NCI-H2171 (cell line): ENCODE measurements around the gene SEC14L1.
"Not testable (repeated sequence)": the region's sequence is repeated elsewhere in the genome, so short reads cannot be mapped to it uniquely, and the experiment has no call there.

Source experiments
- DNase-seq: peaks from one replicate; lab custom pipeline; 2025; lab: John Stamatoyannopoulos, UW

SEC14L1 gene

GRCh38 chr17:77141846-77142449 lies 1.2 kb downstream of the SEC14L1 start:
- no peak for DNase-seq

DNA sequence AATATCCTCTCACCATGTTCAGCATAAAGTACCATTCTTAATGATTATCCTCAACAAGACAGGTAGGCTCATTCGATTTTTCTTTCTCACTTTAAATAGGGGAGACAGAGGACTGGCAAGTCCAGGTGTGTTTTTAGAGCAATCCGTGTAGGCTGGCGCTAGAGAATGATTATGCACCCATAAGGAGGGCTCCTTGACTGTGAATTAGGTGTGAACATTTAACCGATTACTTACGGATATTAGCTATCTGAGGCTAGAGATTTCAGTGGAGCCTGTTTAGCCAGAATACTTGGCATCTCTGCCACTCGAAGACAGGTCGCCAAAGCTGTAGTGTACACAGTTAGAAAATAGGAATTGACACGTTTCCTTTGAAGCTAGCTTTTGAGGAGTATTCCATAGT lies 1.9 kb downstream of the SEC14L1 start:
- DNase-seq = no peak

GRCh38 chr17:77143306-77143705 lies 2.5 kb downstream of the SEC14L1 start:
- DNase-seq = no peak

GRCh38 chr17:77144227-77144626 lies 3.5 kb downstream of the SEC14L1 start:
- peak; percentile 27 for DNase-seq

- DNase-seq = no peak
These were observed 4.4 kb downstream of the SEC14L1 start for GRCh38 chr17:77145224-77145611.

DNA sequence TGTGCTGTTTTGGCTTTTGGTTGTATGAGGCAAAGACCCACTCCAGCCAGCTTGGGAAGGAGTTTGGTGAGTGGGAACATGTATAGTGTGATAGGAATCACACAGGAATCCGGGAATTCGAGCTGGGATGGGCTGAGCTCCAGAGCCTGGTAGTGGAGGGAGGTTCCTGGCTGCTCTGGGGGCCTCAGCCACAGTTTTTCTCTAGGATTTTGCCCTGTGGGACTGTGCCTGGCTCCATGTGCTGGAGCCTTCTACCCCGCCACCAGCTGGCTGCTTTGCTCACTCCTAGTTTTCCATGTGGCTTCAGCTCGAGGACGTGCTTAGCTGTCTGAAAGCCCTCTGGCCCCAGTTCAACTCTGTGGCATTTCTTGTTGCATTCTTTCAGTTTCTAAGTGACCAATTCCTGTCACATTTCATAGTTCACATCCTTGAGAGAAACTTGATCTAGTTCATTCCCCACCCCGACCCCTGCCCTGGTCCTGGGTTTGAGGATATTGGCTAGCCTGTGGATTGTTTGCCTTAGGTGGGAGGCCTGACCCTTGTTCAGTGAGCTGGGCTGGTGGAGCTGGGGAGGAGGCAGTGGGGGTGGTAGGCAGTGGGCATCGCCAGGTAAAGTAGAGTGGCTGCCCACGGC lies 5.0 kb downstream of the SEC14L1 start:
- no peak for DNase-seq

GRCh38 chr17:77146246-77146632 lies 5.5 kb downstream of the SEC14L1 start:
- no peak for DNase-seq

DNA sequence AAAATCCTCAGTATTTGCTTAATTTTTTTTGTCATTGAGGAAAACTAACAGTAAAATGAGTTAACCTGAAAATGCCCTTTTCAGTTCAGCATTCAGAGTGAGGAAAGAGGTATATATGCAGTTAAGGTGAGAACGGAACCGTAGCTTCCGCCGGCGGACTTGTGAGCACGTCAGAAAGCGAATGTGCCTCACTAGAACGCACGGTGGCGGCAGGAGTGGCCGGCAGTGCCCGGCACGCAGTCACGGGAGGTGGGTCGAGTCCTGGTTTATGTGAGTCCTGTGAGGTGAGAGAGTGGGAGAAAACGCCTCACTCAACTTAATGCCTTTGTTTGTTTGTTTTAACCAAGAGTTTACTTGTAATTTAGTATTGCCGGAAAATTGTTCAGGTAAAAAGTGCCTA lies 6.1 kb downstream of the SEC14L1 start:
- no peak for DNase-seq

DNA sequence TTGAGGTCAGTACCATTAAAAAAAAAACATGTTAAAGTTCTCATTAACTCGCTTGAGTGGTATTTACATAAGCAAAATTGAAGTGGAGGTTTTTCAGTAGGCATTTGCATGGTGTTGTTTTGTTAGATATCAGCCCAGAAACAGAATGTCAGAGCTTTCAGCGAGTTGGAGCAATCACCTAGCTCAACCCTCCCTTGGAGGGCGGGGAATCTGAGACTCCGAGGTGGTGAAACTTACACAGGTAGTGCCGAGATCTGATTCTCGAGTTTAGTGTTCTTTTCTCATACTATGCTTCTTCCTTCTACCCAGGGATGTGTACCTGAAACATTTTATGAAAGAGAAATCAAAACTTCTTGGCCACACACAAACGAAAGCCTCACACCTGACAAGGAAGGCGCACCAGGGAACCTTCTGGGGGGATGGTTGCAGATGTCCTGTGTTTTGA lies 6.6 kb downstream of the SEC14L1 start:
- DNase-seq = no peak

- DNase-seq = no peak
These were observed 7.5 kb downstream of the SEC14L1 start for GRCh38 chr17:77148077-77148939.

DNA sequence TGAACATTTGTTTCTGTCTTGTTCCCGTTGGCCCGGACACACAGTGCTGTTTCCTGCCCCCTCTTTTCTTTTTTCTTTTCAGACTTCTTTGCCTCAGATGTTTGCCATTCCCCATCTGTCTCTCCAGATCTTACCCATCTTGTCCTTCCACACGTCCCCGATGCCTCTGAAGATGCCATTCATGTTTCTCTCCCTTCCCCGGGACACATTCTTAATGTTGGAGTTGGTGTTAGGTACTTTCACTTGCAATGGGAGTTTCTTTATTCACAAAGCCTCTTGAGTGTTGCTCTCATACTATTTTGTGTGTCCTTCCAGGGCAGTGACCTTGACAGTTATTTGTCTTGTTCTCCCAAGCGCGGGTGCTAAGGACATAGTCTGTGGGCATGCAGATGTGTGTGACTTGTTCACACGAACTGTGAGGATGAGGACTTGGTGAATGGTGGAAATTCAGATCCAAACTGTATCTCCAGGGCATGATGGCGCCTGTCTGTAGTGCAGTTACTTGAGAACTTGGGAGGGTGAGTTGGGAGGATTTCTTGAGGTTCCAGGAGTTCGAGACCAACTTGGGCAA lies 8.3 kb downstream of the SEC14L1 start:
- no peak for DNase-seq

DNA sequence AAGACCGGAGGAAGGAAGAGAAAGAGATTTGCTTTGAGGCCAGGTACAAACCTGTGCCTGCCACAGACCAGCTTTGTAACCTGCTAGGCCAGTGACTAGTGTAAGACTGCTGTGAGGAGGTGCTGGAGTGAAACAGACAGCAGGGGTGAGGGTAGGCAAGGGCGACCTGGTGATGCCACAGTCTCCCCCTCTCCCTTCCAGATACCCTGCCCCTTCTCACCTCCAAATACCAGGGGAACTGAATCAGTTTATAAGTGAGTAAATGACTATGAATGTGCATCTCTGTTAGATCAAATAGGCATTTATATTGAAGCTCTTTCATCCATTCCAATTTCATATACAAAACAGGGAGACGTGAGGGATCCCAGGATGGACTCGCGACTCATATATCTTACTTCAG lies 9.4 kb downstream of the SEC14L1 start:
- no peak for DNase-seq

DNA sequence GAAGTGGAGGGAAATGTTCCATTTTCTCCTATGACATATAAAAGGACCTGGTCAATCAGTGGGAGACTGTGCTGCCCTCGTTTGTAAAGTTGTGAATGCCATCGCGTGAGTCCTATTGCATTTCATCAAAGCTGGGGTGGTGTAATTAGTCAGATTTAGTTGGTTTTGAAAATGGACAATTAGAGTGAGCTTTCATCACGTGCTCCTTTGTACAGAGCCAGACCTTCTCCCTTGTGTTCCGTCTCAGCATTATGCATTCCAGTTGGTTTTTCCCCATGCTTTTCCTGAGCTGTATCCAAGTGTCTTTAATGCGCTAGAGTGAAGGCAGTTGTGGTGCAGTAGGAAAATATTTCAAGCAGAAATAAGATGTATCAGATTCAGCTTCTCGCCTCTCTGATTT lies 10.4 kb downstream of the SEC14L1 start:
- no peak for DNase-seq

- DNase-seq = not testable (repeated sequence)
These were observed 11.3 kb downstream of the SEC14L1 start for GRCh38 chr17:77152056-77152455.

GRCh38 chr17:77153472-77153871 lies 12.7 kb downstream of the SEC14L1 start:
- no peak for DNase-seq

- no peak for DNase-seq
These were observed 13.3 kb downstream of the SEC14L1 start for GRCh38 chr17:77153999-77154586.

DNA sequence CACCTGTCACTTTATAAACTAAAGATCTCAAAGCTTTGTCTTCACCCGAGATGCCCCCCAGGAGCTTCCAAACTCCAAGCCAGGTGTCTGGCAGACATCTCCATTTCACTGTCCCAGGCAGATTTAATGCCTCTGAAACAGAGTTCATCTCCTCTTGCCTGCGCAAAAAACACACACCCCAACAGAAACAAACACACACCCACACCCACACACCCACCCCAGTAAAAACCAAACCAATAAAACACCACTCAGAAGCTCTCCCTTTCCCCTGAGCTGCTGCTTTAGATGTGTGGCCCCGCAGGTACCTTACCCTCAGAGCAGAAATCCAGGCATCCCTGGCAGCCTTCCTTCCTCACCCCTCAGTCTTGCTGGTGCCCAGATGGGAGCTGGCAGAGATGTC lies 14.4 kb downstream of the SEC14L1 start:
- DNase-seq = no peak

DNA sequence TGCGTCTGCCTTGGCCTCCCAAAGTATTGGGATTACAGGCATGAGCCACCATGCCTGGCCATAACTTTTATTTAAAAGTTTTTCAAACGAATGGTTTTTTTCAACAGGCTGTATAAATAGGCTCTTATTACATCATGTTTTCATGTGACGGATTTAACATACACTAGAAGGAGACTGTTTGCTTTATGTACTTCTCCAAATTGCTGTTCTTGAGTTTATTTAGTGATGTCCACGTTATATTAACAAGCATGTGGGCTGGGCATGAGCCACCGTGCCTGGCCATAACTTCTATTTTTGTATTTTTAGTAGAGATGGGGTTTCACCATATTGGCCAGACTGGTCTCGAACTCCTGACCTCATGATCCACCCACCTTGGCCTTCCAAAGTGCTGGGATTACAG lies 17.0 kb downstream of the SEC14L1 start:
- not testable (repeated sequence) for DNase-seq

- peak; percentile 25 for DNase-seq
These were observed 19.5 kb downstream of the SEC14L1 start for GRCh38 chr17:77160091-77160874.

DNA sequence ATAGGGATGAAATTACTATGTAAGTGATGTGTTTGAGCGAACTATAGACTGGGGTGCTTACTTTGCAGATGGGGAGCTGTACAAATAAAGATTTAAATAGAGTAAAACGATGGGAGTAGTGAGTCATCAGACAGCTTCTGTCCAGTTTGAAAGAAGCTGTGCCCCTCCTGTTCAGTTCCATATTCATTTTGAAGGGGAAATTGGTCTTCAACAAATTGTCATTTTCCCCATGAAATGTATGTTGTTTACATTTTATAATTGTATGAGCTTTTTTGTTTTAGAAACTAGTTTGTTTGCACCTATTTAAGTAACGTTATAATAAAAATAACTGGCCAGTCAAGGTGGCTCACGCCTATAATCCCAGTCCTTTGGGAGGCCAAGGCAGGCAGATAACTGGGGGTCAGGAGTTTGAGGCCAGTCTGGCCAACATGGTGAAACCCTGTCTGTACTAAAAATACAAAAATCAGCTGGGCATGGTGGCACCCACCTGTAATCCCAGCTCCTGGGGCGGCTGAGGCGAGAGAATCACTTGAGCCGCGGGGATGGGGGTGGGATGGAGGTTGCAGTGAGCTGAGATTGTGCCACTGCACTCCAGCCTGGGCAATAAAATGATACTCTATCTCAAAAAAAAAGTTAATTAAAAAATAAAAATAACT lies 20.2 kb downstream of the SEC14L1 start:
- no peak for DNase-seq

DNA sequence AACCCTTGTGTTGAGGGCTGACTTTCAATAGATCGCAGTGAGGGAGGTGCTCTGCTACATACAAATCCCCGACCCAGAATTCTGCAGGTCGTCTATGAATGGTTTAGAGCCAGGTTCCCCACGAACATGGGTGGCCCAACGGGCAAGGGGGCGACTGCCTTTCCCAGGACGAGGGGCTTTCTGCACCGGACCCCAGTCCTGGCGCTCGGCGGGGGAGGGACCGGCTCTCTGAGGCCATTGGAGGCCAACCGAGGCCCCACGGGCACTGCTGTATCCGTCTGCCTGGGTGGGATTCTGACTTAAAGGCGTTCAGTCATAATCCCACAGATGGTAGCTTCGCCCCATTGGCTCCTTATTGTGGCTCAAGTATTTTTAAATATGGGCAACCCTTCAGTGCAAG lies 21.2 kb downstream of the SEC14L1 start:
- DNase-seq = no peak
